Stomach (tissue), 9 donors: Measurements from ENCODE around the gene SCARB1. TPM values are rescaled to one million over a fixed set of nuclear protein-coding genes. Genes with fewer than 3 reads are reported as not detected.

Experiments used
- DNase-seq, 2 donors: peaks; one replicate each; pipeline versions ENCODE4 v3.0.0 to v3.0.0-alpha.2; 2013 to 2019
- H3K27ac ChIP-seq, 5 donors: fragments of 200-600 bp in 4 of 5; sonication (generic) in 4 of 5; one replicate each; pipeline ENCODE4 v1.5.1; 2013 to 2019; ENCODE audit warnings: mild to moderate bottlenecking in 1 of 5, moderate library complexity in 1 of 5
- H3K27me3 ChIP-seq, 3 donors: fragments of 200-600 bp; sonication (generic); one replicate each; pipeline ENCODE4 v1.5.1; 2017 to 2019; ENCODE audit warnings: mixed run types in 1 of 3
- H3K36me3 ChIP-seq, 4 donors: fragments of 200-600 bp; sonication (generic); 1 replicate in 3 of 4; 2 replicates in 1 of 4; pipeline ENCODE4 v1.5.1; 2016 to 2019
- H3K4me1 ChIP-seq, 4 donors: fragments of 200-600 bp; sonication (generic); one replicate each; pipeline ENCODE4 v1.5.1; 2016 to 2019
- H3K4me3 ChIP-seq, 4 donors: fragments of 200-600 bp; sonication (generic) in 3 of 4; one replicate each; pipeline ENCODE4 v1.5.1; 2016 to 2019; ENCODE audit warnings: mild to moderate bottlenecking in 1 of 4
- H3K9me3 ChIP-seq, 4 donors: fragments of 200-600 bp; sonication (generic); one replicate each; pipeline ENCODE4 v1.5.1; 2016 to 2019
- CTCF ChIP-seq, 7 experiments: fragments of 450-650 bp in 4 of 7; fragments of 200-600 bp in 3 of 7; sonication (generic) in 3 of 7; IDR thresholded peaks; one replicate each; pipeline ENCODE4 v1.5.1; 2016 to 2019; ENCODE audit warnings: antibody characterized with exemption in 7 of 7, control low read depth in 2 of 7, mild to moderate bottlenecking in 1 of 7
- EP300 ChIP-seq: sonication (generic); formaldehyde crosslinking; IDR thresholded peaks from one replicate; pipeline ENCODE4 v1.6.1; 2017; ENCODE audit warnings: antibody characterized with exemption
- POLR2A ChIP-seq, 4 donors: fragments of 450-650 bp; IDR thresholded peaks; one replicate each; pipeline ENCODE4 v1.6.1; 2016; ENCODE audit warnings: antibody characterized with exemption in 4 of 4, control low read depth in 2 of 4, mild to moderate bottlenecking in 1 of 4, moderate library complexity in 1 of 4
- POLR2AphosphoS5 ChIP-seq, 3 donors: sonication (generic); formaldehyde crosslinking; IDR thresholded peaks; one replicate each; pipeline ENCODE4 v1.6.1; 2016; ENCODE audit warnings: antibody characterized with exemption in 3 of 3
- WGBS, 5 donors: extraction: QIAGEN DNeasy Blood & Tissue Kit in 3 of 5; methylation state at CpG; one replicate each; pipeline versions ENCODE4 v1.1.5 to v1.1.7; 2013 to 2018; 5-methylcytosine and 5-hydroxymethylcytosine counted together
- intact Hi-C: fragments of 100-400 bp; cut with DNase I; formaldehyde crosslinking; loops from one replicate; pipeline ENCODE4 v1.15.1; 2023; ENCODE audit warnings: low total_unique reads
- polyA plus RNA-seq, 3 donors: library from polyadenylated mRNA; stranded (reverse); fragments of 200-250 nt; gene quantifications; one replicate each; pipeline ENCODE4 v1.2.3, GENCODE V29; 2013
- total RNA-seq, 5 donors: library from RNA; depleted of rRNA; stranded (reverse); fragments of >200 nt; gene quantifications; one replicate each; pipeline versions ENCODE4 v1.1.0 to v1.2.3, GENCODE V29; 2014 to 2016
- donor health status: healthy with polysubstance abuse.
- donor health status: Bipolar disorder and iron deficiency.
- donor health status: healthy.

The SCARB1 gene
- total and polyA plus RNA-seq, 8 donors: 2.9 to 63.7 (median 8.8) TPM

GRCh38 chr12:124767066-124767821 is 96.4 kb downstream of the SCARB1 start:
- 30 to 32% (median 31%) methylated on average over 20 to 21 of the region's 21 CpGs for WGBS, 5 donors

GRCh38 chr12:124766727-124767065 is 97.0 kb downstream of the SCARB1 start:
- Histone ChIP-seq H3K9me3 (peaks cover 0 to 15% (median 4%) of the 10 kb centered on the region in 4 donors), H3K27me3 (no peaks in the 10 kb centered on the region), H3K4me1 (peaks cover 17 to 49% (median 26%) of the 10 kb centered on the region in 4 donors), H3K27ac (peak overlapping the region in 4 of 5 donors; percentile 58 to 80 (median 78)), H3K4me3 (no peak overlapping the region), H3K36me3 (no peaks in the 10 kb centered on the region)
- no peak for TF ChIP-seq POLR2A (IDR thresholded peaks at IDR 0.05)
- TF ChIP-seq POLR2AphosphoS5 (IDR thresholded peaks at IDR 0.05): no peak
- TF ChIP-seq CTCF (IDR thresholded peaks at IDR 0.05): no peak
- no peak for TF ChIP-seq EP300
- DNase-seq: no peak
- intact Hi-C loops: loop anchor here (10.0 kb wide), 1 partner anchor 102 kb away; no protein-coding TSS in a partner anchor

More at GRCh38 chr12:124767066-124767821, 96.4 kb downstream of the SCARB1 start:
- DNase-seq: peak; percentile 86 to 91
- TF ChIP-seq POLR2A (IDR thresholded peaks at IDR 0.05): no peak
- peak in 1 of 3 donors; percentile 40 for TF ChIP-seq POLR2AphosphoS5 (IDR thresholded peaks at IDR 0.05)
- TF ChIP-seq EP300: no peak
- peak in 6 of 7 experiments; percentile 97 to 100 (median 100) for TF ChIP-seq CTCF (IDR thresholded peaks at IDR 0.05)
- Histone ChIP-seq H3K4me1 (peaks cover 17 to 51% (median 31%) of the 10 kb centered on the region in 4 donors), H3K9me3 (peaks cover 0 to 15% (median 4%) of the 10 kb centered on the region in 4 donors), H3K27me3 (peaks cover 0 to 3% (median 0%) of the 10 kb centered on the region in 3 donors), H3K36me3 (no peaks in the 10 kb centered on the region), H3K4me3 (no peak overlapping the region), H3K27ac (peak overlapping the region in 4 of 5 donors; percentile 58 to 80 (median 78))
- intact Hi-C loops: loop anchor here (10.0 kb wide), 1 partner anchor 102 kb away; no protein-coding TSS in a partner anchor

- Histone ChIP-seq H3K27me3 (no peaks in the 10 kb centered on the region), H3K4me1 (peaks cover 17 to 43% (median 23%) of the 10 kb centered on the region in 4 donors), H3K4me3 (no peak overlapping the region), H3K27ac (peak overlapping the region; percentile 49 to 80 (median 78)), H3K36me3 (no peaks in the 10 kb centered on the region), H3K9me3 (peaks cover 0 to 15% (median 4%) of the 10 kb centered on the region in 4 donors)
- TF ChIP-seq EP300 (no peak), CTCF (IDR thresholded peaks at IDR 0.05) (no peak)
- intact Hi-C loops: loop anchor here (10.0 kb wide), 1 partner anchor 101 kb away; no protein-coding TSS in a partner anchor
- DNase-seq: no peak
- WGBS, 5 donors: 66 to 73% (median 67%) methylated on average over 9 of the region's 9 CpGs
Observed at GRCh38 chr12:124765581-124766489, 97.8 kb downstream of the SCARB1 start.
